Adrenal gland (tissue), 5 donors: Measurements from ENCODE around the gene ALPK3.

ENCODE experiments used
- POLR2A ChIP-seq, 2 donors: fragments of 450-650 bp; IDR thresholded peaks; one replicate each; pipeline ENCODE4 v1.6.1; 2017; ENCODE audit warnings: antibody characterized with exemption in 2 of 2, mild to moderate bottlenecking in 2 of 2, moderate library complexity in 1 of 2
- TF ChIP-seq, protein P1 (sequence below), 6 experiments: fragments of 450-650 bp in 4 of 6; fragments of 200-600 bp in 2 of 6; sonication (generic) in 1 of 6; IDR thresholded peaks; 1 replicate in 5 of 6; 2 replicates in 1 of 6; pipeline versions ENCODE4 v1.5.1 to v1.8.0; 2016 to 2021; ENCODE audit warnings: antibody characterized with exemption in 6 of 6, mild to moderate bottlenecking in 2 of 6, moderate library complexity in 1 of 6
- donor health status: DM: no; HTN: no; CAD: no.

DNA sequence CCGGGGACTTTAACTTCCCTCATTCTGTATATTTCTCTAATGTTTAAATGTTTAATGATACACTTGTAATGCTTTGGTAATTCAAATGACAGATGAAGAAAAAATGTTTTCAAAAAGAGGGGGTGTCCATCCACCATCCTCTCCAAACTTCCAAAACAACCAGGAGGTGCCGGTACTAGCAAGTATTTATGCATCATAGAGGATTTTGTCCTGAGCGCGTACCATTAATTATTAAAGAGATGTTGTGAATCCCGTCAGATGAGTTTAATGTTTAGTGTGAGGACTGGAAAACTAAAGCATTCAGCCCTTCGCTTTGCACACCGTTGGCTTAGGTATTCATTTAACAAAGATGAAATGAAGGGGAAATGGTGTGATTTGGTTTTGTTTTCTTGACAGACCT, 68.6 kb downstream of the ALPK3 start:
- TF ChIP-seq, protein P1, sequence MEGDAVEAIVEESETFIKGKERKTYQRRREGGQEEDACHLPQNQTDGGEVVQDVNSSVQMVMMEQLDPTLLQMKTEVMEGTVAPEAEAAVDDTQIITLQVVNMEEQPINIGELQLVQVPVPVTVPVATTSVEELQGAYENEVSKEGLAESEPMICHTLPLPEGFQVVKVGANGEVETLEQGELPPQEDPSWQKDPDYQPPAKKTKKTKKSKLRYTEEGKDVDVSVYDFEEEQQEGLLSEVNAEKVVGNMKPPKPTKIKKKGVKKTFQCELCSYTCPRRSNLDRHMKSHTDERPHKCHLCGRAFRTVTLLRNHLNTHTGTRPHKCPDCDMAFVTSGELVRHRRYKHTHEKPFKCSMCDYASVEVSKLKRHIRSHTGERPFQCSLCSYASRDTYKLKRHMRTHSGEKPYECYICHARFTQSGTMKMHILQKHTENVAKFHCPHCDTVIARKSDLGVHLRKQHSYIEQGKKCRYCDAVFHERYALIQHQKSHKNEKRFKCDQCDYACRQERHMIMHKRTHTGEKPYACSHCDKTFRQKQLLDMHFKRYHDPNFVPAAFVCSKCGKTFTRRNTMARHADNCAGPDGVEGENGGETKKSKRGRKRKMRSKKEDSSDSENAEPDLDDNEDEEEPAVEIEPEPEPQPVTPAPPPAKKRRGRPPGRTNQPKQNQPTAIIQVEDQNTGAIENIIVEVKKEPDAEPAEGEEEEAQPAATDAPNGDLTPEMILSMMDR (IDR thresholded peaks at IDR 0.05) = no peak
- TF ChIP-seq POLR2A (IDR thresholded peaks at IDR 0.05) = no peak
